ENCODE data around the gene DOK7. TPM values are rescaled to one million over a fixed set of nuclear protein-coding genes. Genes with fewer than 3 reads are reported as not detected.

Gene DOK7
- total RNA-seq, 1 donor from 2014 or later = not detected

DNA sequence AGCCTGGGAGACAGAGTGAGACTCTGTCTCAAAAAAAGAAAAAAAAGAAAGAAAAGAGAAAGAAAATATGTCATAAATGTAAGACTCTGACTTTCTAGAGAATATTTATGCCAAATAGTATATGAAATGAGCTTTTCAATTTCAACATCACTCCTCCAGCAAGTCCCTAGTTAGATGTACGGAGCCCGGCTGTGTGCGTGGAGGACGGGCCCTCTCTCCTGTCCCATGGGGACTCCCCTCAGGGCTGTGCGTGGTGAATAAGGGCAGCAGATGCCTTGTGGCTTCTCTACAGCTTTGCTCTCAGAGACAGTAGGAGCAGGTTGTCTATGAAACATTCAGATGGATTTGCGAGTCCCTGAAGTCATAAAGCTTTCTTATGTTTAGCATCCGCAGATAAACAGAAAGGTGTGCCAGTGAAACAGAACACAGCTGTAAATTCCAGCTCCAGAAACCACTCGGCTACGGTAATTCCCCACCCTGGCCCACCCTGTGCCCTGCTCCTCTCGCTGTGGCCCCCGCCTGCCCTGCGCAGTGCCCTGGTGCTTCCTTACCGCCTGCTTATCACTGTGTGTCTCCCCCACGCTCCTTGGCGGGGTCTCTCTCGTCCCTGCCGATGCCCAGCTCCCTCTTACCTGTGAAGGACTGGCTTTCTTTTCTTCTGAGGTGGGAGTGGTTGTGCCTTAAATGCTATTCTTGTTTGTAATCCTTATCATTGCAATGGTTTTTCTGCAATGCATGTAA is 35.2 kb upstream of the DOK7 start:
- no peak for DNase-seq (ENCODE audit: low read depth in 2 of 2)

DNA sequence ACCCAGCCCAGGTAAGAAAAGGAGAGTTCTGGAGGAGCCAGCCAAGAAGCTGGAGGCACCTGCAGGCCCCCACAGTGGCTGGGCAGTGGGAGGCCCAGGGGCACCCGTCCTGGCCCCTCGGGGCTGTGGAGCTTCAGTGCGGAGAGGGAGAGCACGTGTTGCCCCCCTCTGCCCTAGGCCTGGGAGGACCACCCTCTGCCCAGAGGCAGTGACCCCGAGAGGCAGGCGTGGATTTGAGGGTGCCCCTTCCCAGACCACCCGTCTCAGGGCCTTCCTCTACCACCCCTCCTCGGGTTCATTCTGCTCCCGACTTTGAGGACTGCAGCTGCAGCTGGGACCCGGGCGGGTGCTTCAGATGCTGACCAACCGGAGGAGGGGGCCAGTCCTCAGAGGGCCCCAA is 33.5 kb upstream of the DOK7 start:
- DNase-seq (ENCODE audit: low read depth in 2 of 2) = no peak

DNA sequence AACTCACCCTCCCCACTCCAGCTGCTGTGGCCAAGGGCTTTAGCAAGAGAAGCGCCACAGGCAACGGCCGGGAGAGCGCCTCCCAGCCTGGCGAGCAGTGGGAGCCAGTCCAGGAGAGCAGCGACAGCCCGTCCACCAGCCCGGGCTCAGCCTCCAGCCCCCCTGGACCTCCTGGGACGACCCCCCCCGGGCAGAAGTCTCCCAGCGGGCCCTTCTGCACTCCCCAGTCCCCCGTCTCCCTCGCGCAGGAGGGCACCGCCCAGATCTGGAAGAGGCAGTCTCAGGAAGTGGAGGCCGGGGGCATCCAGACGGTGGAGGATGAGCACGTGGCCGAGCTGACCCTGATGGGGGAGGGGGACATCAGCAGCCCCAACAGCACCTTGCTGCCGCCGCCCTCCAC is 32.6 kb upstream of the DOK7 start:
- no peak for DNase-seq (ENCODE audit: low read depth in 2 of 2)

DNA sequence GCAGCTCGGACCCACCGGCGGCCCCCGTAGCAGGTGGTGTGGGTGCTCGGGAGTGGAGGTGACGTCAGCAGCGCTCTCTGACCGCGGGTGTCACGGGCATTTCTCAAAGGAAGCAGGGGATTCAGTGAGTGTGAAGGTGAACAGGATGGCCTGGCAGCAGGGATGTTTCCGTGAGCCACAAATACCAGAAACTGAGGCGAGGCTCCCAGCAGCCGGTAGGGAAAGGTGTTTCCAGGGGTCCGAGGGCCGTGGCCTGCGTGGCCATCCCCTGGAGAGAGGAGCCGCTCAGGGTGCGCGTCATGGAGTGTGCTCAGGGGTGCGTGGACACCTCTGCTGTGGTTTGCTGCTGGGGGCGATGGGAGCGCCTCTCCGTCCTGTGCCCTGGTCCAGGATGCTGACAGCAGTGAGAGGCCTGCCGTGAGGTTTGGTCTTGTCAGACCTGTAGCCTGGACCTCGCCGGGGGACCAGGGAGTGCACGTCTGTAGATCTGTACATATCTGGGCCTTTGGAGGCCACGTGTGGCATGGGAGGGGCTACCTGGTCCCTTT is 31.6 kb upstream of the DOK7 start:
- DNase-seq (ENCODE audit: low read depth in 2 of 2) = no peak

DNA sequence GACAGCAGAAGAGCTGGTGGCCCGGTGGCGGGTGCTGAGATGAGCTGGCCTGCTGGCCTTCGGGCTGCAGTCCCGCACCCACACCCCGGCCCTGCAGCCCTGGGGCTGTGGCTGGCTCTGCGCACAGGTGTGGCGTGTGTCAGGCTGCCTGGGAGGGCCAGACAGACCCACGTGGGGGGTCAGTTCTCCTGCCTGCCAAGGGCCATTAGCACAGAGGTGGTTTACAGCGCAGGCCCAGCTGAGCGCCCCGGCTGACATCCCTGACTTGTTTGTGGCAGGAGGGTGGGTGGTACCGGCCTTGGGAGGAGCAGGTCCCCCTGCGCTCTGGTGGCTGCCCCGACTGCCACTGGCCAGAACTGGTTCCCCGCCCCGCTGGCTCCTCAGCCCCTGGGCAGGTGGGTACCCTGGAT is 30.7 kb upstream of the DOK7 start:
- DNase-seq (ENCODE audit: low read depth in 2 of 2) = no peak

DNA sequence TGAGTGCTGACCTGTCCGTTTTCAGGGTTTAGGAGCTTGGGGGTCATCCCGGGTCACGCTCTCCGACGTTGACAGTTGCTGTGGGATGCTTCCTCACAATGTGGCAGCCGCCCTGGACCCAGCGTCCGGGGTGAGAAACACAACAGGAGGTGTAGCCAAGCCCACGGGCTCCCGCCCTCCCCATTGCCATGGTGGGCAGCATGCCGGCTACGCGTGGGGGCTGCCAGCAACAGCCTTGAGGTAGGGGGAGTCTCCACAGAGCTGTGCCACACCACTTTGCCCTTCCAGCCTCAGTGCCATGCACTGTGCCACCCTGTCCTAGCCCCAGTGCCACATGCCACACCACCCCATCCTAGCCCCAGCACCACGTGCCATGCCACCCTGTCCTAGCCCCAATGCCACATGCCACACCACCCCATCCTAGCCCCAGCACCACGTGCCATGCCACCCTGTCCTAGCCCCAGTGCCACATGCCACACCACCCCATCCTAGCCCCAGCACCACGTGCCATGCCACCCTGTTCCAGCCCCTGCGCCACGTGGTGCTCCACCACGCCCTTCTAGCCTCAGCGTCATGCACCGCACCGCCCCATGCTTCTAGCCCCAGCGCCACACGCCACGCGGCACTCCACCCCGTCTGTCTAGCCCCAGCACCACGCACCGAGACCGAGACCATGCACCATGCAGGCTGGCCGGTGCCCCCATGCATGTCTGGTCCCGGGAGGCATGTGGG is 29.8 kb upstream of the DOK7 start:
- DNase-seq (ENCODE audit: low read depth in 2 of 2) = no peak

DNA sequence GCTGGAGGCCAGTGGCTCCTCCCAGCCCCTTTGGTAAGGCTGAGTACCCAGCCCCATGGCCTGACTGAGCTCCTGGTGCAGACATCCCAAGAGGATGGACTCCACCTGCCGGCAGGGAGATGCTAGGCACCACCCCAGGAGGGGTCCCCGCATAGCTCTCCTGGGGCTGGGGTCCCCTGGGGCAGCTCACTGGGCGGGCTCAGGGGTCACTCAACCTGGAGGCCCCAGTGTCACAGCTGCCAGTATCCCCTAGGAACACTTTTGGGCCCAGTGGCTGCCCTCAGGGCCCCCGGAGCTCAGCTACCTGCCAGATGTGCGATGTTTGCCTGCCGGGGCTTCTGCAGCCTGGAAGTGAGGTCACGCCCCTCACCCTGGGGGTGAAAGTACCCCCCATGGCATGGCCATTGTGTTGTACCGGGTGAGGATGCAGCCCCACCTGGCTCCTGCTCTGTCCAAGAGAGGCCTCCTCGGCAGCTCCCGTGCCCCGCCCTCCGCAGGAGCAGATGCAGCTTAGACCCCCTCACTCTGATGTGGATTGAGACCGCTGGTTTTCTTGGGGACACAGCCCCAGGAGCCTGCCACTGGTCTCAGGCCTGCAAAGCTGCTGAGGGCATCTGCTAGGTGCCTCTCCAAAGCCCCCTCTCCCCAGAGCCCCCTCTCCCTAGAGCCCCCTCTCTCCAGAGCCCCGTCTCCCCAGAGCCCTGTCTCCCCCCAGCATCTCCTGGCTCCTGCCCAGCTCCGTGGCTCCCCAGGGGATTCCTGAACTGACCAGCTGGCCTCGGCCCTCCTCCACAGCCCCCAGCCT is 28.0 kb upstream of the DOK7 start:
- no peak for DNase-seq (ENCODE audit: low read depth in 2 of 2)

DNA sequence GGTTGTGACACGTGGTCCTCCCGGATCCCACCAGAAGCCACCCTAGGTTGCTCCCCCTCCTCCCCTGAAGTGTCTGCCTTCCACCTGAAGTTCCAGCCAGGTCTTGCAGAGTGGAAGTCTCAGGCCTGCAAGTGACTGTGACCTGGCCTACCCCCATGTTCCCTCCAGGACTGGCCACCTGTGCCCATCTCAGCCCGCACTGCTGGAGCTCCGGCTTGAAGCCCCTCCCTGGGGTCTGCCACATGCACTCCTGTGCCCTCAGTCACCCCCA is 27.5 kb upstream of the DOK7 start:
- no peak for DNase-seq (ENCODE audit: low read depth in 2 of 2)

DNA sequence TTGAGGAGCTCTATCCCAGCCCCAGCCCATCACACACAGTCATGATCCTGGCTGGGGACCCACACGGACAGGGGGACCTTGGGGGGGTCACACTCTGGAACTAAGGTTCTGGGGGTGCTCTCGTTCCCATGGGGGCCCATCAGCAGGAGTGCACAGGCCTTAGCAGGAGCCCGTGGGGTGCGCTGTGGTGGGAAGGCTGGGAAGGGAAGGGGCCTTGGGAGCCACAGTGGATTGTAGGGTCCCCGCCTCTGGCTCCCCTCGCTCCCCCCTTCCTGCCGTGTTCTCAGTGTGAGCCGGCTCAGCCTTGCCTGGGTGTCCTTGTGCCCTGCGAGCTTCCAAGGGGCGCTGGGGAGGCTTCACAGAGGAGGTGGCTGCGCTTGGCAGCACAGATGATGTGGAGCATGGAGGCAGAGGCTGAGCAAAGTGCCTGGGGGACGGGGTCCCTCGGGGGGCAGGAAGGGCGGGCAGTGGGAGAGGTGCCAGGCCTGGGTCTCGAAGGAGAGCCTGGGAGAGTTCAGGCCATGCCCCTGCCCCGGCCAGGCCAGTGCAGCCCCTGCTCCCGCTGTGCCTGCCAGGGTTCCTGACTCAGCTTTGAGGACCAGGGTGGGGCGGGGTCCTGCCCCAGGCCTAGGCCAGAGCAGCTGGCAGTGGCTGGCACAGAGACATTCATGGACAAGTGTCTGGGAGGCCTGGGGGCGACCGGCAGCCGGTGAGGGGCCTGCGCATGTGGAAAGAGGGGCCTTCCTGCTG is 26.9 kb upstream of the DOK7 start:
- DNase-seq (ENCODE audit: low read depth in 2 of 2) = no peak

DNA sequence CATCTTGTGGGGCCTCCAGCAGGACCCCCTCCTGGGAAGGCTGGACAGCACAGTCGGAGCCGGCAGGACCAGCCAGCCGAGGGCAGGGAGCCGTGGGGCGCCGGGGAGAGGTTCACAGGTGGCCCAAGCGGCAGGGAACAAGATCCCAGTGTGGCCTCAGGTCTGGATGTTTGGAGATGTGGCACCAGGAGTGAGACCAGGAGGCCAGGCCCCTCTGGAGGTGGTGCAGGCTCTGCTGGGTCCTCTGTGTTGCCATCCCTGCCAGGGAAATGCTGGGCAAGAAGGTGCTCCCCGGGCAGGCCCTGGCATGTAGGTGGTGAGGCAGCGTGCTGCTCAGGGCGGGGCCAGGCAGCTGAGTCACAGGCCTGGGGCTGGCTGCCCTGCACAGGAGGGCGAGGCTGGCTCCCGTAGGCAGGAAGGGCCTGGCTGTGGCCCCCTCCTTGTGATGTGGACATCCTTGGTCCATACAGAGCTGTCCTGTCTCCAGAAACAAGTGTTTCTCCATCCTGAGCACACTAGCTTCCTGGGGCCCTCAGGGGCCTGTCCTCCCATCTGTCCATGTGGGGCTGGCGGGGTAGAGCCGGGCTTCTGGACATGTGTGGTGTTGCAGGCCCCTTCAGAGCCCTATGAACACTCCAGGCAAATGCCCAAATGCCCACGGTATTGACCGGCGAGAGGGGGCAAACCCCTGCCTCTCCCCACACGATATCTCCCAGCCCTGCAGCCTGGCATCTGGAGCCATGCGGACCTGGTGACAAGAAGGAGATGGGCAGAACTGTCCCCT is 26.1 kb upstream of the DOK7 start:
- DNase-seq (ENCODE audit: low read depth in 2 of 2) = peak; percentile 51 to 58

DNA sequence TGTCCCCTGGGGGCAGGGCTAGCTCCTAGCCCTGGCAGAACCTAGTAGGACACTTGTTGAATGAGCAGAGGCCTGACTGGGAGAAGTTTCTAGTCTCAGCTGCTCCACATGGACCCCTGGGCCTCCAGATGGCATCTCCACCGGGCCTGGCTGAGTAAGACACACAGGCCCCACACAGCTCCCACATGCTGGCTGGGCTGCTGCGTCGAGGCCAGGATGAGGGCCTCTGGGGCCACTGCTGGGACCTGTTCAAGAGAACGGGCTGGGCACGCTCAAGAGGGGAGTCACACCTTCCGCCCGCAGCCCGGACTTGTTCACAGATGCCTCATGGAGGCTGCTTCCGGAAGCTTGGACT is 25.5 kb upstream of the DOK7 start:
- DNase-seq (ENCODE audit: low read depth in 2 of 2) = no peak

DNA sequence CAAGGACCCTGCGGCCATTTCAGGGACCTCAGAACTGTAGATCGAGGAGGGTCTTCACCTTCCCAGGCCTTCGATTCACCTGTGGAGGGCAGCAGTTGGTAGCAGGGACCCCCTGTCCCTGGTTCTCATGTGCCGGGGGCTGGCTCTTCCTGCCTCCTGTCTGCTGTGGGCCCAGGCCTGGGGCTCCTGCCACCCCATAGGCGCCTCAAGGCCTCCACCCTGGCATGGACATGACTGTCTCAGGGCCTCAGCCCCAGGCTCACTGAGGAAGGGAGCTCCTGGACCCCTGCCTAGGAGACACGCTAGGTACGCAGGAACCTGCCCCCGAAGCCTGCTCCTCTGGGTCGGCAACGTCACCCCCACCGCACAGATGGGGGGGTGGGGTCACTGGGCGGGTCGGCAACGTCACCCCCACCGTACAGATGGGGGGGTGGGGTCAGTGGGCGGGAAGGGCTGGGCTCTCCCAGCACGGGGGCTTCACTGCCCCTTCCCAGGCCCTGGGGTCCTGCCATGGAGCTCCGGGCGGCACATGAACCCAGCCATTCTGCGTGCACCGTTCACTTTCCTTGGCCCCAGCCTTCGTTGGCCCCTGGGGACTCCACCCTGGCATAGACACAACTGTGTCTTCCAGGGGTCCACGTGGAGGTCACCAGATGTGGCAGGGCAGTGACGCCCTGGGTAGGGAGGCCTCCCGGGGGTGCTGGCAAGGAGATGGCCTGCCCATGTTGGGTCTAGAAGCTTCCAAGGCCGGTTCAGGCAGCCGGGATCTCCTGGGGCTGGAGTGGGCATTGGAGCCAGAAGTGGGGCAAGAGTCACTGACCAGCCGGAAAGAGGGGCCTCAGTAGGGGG is 24.9 kb upstream of the DOK7 start:
- no peak for DNase-seq (ENCODE audit: low read depth in 2 of 2)

DNA sequence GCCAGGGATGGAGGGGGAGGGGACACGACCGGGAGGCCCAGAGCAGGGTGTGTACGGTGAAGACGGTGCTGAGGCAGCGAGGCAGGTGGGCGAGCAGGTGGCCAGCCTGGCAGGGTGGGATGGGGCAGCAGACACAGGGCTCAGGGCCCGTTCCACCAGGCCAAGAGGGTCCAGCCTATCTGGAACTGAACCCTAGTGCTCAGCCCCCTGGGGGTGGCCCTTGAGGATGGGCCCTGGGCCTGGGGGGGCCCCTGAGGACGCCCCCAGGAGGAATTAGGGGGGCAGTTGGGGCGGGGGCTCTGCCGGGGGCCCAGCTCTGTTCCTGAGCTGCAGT is 24.3 kb upstream of the DOK7 start:
- no peak for DNase-seq (ENCODE audit: low read depth in 2 of 2)

DNA sequence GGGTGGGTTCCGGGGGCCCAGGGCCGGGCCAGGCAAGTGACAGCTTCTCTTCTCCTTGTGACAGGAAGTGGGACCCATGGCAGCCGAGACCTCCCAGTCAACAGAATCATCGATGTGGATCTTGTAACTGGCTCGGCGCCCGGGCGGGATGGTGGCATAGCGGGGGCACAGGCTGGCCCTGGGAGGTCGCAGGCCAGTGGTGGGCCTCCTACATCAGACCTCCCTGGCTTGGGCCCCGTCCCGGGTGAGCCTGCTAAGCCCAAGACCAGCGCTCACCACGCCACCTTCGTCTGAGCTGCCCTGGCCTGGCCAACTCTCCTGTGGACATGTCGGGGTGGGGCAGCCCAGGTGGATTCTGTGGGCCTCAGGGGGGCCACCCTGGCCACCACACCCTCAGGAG is 23.7 kb upstream of the DOK7 start:
- DNase-seq (ENCODE audit: low read depth in 2 of 2) = no peak

DNA sequence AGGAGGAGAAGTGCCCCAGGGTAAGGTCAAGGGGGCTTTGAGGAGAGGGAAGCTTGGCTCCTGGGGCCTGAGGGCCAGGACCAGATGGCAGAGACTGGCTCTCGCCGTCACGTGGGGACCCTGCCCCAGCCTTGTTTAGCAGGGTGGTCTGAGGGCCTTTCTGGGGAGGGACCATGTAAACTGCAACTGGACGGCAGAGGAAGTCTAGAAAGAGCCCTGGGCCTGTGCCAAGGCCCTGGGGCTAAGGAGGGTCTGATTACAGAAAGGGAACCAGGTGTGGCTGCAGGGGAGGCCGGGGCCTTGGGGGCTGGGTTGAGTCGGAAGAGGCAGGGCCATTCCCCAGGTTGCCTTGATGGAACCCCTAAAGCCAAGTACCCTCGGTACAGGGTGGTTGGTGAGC is 23.1 kb upstream of the DOK7 start:
- DNase-seq (ENCODE audit: low read depth in 2 of 2) = no peak

DNA sequence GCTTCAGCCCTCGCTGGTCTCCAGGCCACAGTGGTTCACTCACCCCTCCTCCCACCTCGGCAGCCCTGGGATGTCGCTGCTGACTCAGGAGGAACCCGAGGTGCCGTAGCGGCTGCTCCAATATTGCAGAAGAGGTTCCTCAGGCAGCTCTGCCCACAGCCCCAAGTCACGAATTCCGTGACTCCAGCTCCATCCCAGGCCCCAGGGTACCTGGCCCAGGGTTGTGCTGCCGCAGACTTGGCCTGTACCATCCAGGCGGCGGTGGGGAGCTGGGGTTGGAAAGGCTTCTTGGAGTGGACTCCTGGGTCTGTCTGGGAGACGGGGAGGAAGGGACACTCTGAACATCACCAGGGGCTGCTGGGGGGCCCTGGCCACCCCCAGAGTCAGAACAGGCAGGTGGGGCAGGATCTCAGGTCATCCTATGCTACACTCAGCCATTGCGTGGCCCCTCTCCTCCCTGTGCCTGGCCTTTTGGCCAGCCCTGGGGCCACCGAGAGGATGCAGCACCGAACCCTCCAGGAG is 22.1 kb upstream of the DOK7 start:
- DNase-seq (ENCODE audit: low read depth in 2 of 2) = no peak

DNA sequence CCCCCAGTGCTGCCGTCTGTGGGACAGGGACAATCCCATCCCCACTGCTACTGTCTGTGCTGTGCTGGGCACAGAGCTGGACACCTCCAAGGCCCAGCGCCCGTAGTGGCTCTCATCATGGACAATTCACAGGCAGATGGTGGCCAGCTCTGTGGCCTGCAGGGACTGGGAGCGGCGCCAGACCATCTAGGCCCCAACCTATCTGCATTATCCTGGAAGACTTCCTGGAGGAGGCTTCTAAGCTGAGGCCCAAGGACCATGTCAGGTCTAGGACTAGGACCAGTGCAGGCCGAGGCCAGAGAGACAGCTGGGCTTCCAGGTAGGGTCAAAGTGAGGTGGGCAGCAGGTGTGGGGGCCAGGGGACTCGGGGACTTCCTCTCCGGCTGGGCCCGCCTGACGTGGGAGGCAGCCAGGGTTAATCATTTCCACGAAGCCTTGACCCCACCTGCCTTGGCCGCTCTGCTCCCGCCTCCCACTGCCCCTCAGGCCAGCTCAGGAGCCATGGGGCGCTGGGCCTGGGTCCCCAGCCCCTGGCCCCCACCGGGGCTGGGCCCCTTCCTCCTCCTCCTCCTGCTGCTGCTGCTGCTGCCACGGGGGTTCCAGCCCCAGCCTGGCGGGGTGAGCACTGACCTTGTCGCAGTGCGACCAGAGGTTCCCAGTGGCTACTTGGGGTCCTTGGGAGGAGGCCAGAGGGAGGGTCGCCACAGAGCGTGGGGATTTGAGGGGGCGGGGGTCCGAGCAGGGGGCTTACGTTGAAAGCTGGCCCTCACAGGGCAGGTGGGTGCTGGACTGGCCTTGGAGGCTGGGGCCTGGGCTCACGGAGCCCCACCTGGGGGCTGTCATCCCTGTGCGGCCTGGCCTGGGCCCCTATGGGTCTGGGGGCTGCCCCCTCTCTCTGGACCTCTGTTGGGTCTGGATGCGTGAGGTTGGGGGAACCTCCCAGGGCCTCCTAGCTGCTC is 21.3 kb upstream of the DOK7 start, which contains the start of gene HGFAC:
Gene HGFAC, plus strand, starts transcription at position 468 of the 959 bp plus-strand sequence. Its CDS starts 34 bp downstream, at position 502.
- no peak for DNase-seq (ENCODE audit: low read depth in 2 of 2)

DNA sequence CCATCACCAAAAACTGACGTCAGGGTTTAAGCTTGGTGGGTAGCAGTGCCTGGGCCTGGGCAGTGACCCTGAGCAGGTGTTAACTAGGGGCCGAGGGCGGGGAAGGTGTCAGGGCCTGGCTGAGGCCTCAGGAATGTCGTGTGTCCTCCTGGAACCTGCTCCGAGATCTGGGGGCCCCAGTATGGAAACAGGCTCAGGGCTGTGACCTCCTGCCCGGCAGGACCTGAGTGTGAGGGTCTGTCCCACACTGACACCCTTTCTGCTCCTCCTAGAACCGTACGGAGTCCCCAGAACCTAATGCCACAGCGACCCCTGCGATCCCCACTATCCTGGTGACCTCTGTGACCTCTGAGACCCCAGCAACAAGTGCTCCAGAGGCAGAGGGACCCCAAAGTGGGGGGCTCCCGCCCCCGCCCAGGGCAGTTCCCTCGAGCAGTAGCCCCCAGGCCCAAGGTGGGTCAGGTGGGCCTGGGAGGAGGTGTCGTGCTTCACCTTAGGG is 20.6 kb upstream of the DOK7 start:
- DNase-seq (ENCODE audit: low read depth in 2 of 2) = no peak

Data from lung microvascular endothelial cell (primary cell).